HEK293T (cell line): ENCODE results near the gene GRM4.

Experiments used
- ARNT ChIP-seq: fragments of 450-650 bp; IDR thresholded peaks from 2 replicates; pipeline ENCODE4 v1.6.1; 2017; ENCODE audit warnings: mild to moderate bottlenecking
- BHLHE40 ChIP-seq: fragments of 450-650 bp; IDR thresholded peaks from 2 replicates; pipeline ENCODE4 v1.6.1; 2016; ENCODE audit warnings: mild to moderate bottlenecking, moderate library complexity, borderline replicate concordance
- FOXA1 ChIP-seq: fragments of 450-650 bp; IDR thresholded peaks from 2 replicates; pipeline ENCODE4 v1.6.1; 2016; ENCODE audit warnings: mild to moderate bottlenecking
- FOXM1 ChIP-seq: fragments of 450-650 bp; IDR thresholded peaks from 2 replicates; pipeline ENCODE4 v1.6.1; 2017; ENCODE audit warnings: mild to moderate bottlenecking, borderline replicate concordance
- LEF1 ChIP-seq: fragments of 450-650 bp; IDR thresholded peaks from 2 replicates; pipeline ENCODE4 v1.6.1; 2017; ENCODE audit warnings: mild to moderate bottlenecking, borderline replicate concordance
- SP1 ChIP-seq: fragments of 450-650 bp; IDR thresholded peaks from 2 replicates; pipeline ENCODE4 v1.6.1; 2017
- ZNF384 ChIP-seq: fragments of 450-650 bp; IDR thresholded peaks from 2 replicates; pipeline ENCODE4 v1.6.1; 2016

DNA sequence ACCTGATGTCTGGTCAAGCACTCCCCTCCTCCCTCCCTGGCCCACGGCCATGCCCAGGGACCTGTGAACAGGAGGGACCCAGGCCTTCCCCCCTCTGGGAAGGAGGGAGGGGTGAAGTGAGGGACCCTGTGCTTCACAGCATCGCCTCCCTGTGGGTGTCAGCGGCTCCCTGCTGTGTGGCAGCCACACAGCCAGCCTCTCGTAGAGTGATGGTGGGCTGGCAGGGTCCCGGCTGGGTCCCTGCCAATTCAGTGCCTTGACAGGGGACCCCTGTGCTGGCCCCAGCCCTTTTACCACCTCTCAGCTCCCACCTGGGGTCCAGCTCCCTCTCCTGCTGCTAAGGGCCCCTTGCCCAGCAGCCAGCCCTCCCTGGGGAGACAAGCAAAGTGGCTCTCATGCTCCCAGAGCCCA lies 31.3 kb upstream of the GRM4 start:
- no peak for TF ChIP-seq BHLHE40
- no peak for TF ChIP-seq SP1
- no peak for TF ChIP-seq ZNF384
- no peak for TF ChIP-seq FOXM1
- TF ChIP-seq ARNT = no peak
- no peak for TF ChIP-seq FOXA1
- no peak for TF ChIP-seq LEF1
